T-helper 17 cell (primary cell): Measurements from ENCODE around the gene CA12. TPM values are rescaled to one million over a fixed set of nuclear protein-coding genes. Genes with fewer than 3 reads are reported as not detected.
A peak's percentile ranks its signal among the peaks of the same experiment; 100 is the strongest.

Experiments used
- ATAC-seq: fragments of 150-1000 bp; cut with Tn5 transposase; 2 replicates; pipeline ENCODE4 v1.10.0; 2021; ENCODE audit warnings: mild to moderate bottlenecking, moderate library complexity
- DNase-seq, 3 donors: peaks; one replicate each; pipeline versions ENCODE4 v3.0.0 to v3.0.0-alpha.2; 2020 to 2021
- H3K9me3 ChIP-seq: one replicate; pipeline ENCODE4 v1.7.0; 2013; ENCODE audit warnings: low read length, mild to moderate bottlenecking; ENCODE audit not compliant: control insufficient read depth, poor library complexity, severe bottlenecking
- H3K27ac Mint-ChIP-seq: one replicate; pipeline ENCODE4 v1.8.0; 2022; ENCODE audit warnings: mild to moderate bottlenecking, moderate library complexity, mixed read lengths
- H3K27me3 Mint-ChIP-seq: one replicate; pipeline ENCODE4 v1.8.0; 2022; ENCODE audit warnings: mixed read lengths
- H3K36me3 Mint-ChIP-seq: one replicate; pipeline ENCODE4 v1.8.0; 2022; ENCODE audit warnings: low read depth, mixed read lengths
- H3K4me1 Mint-ChIP-seq: one replicate; pipeline ENCODE4 v1.8.0; 2022; ENCODE audit warnings: mild to moderate bottlenecking, mixed read lengths
- H3K4me3 Mint-ChIP-seq: one replicate; pipeline ENCODE4 v1.8.0; 2022; ENCODE audit warnings: mild to moderate bottlenecking, moderate library complexity, mixed read lengths
- total RNA-seq, 4 donors: library from RNA in 2 of 4; stranded (reverse) in 2 of 4; gene quantifications; one replicate each; pipeline ENCODE4 v1.2.3 and lab custom pipeline; 2022 to 2026

CA12 gene
- total RNA-seq, 2 donors from 2014 or later = not detected

- Mint-ChIP-seq H3K4me3 (no peak overlapping the region), H3K4me1 (peaks cover 4% of the 10 kb centered on the region), H3K27me3 (peaks cover 20% of the 10 kb centered on the region), H3K27ac (no peak overlapping the region), H3K36me3 (no peaks in the 10 kb centered on the region)
- no peaks in the 10 kb centered on the region for H3K9me3 ChIP-seq
- no peak for ATAC-seq
- DNase-seq = no peak
These were observed 30.2 kb upstream of the CA12 start for GRCh38 chr15:63411866-63412265.

- no peak overlapping the region for H3K4me3 Mint-ChIP-seq
- H3K27me3 Mint-ChIP-seq = peaks cover 20% of the 10 kb centered on the region
- H3K36me3 Mint-ChIP-seq = no peaks in the 10 kb centered on the region
- H3K4me1 Mint-ChIP-seq = peaks cover 6% of the 10 kb centered on the region
- H3K27ac Mint-ChIP-seq = no peak overlapping the region
- ATAC-seq (no peak), DNase-seq (no peak)
- H3K9me3 ChIP-seq = no peaks in the 10 kb centered on the region
These were observed 27.5 kb upstream of the CA12 start for GRCh38 chr15:63409179-63409578.

GRCh38 chr15:63408524-63408923 is 26.9 kb upstream of the CA12 start:
- H3K27me3 Mint-ChIP-seq = peaks cover 19% of the 10 kb centered on the region
- H3K27ac Mint-ChIP-seq = no peak overlapping the region
- DNase-seq = no peak

GRCh38 chr15:63407612-63408011 is 26.0 kb upstream of the CA12 start:
- DNase-seq (no peak), ATAC-seq (no peak)
- Mint-ChIP-seq H3K27me3 (peaks cover 10% of the 10 kb centered on the region), H3K36me3 (no peaks in the 10 kb centered on the region), H3K27ac (no peak overlapping the region), H3K4me1 (peaks cover 6% of the 10 kb centered on the region), H3K4me3 (no peak overlapping the region)
- H3K9me3 ChIP-seq = no peaks in the 10 kb centered on the region

More at GRCh38 chr15:63408524-63408923, 26.9 kb upstream of the CA12 start:
- Mint-ChIP-seq H3K4me1 (peaks cover 6% of the 10 kb centered on the region), H3K36me3 (no peaks in the 10 kb centered on the region), H3K4me3 (no peak overlapping the region)
- no peak for ATAC-seq
- no peaks in the 10 kb centered on the region for H3K9me3 ChIP-seq

GRCh38 chr15:63405683-63406390 is 24.2 kb upstream of the CA12 start:
- DNase-seq (no peak), ATAC-seq (no peak)
- H3K27ac Mint-ChIP-seq = no peak overlapping the region
- peaks cover 6% of the 10 kb centered on the region for H3K27me3 Mint-ChIP-seq
- no peaks in the 10 kb centered on the region for H3K9me3 ChIP-seq
- peaks cover 6% of the 10 kb centered on the region for H3K4me1 Mint-ChIP-seq
- H3K36me3 Mint-ChIP-seq = no peaks in the 10 kb centered on the region
- no peak overlapping the region for H3K4me3 Mint-ChIP-seq

GRCh38 chr15:63405159-63405558 is 23.5 kb upstream of the CA12 start:
- Mint-ChIP-seq H3K4me1 (peaks cover 6% of the 10 kb centered on the region), H3K36me3 (no peaks in the 10 kb centered on the region), H3K27ac (no peak overlapping the region), H3K4me3 (no peak overlapping the region), H3K27me3 (no peaks in the 10 kb centered on the region)
- ATAC-seq (no peak), DNase-seq (no peak)
- no peaks in the 10 kb centered on the region for H3K9me3 ChIP-seq

- H3K9me3 ChIP-seq = no peaks in the 10 kb centered on the region
- H3K36me3 Mint-ChIP-seq = peaks cover 2% of the 10 kb centered on the region
- peaks cover 6% of the 10 kb centered on the region for H3K4me1 Mint-ChIP-seq
- no peak overlapping the region for H3K27ac Mint-ChIP-seq
- peaks cover 11% of the 10 kb centered on the region for H3K27me3 Mint-ChIP-seq
- peak; percentile 20 for ATAC-seq
- DNase-seq = no peak
- H3K4me3 Mint-ChIP-seq = no peak overlapping the region
These were observed 21.8 kb upstream of the CA12 start for GRCh38 chr15:63403254-63403945.

- Mint-ChIP-seq H3K36me3 (peaks cover 2% of the 10 kb centered on the region), H3K4me3 (no peak overlapping the region), H3K4me1 (peaks cover 6% of the 10 kb centered on the region), H3K27me3 (peaks cover 18% of the 10 kb centered on the region), H3K27ac (no peak overlapping the region)
- ATAC-seq = peak; percentile 60
- H3K9me3 ChIP-seq = no peaks in the 10 kb centered on the region
- DNase-seq = no peak
These were observed 21.0 kb upstream of the CA12 start for GRCh38 chr15:63402498-63403253.

- DNase-seq (no peak), ATAC-seq (no peak)
- H3K4me3 Mint-ChIP-seq = no peak overlapping the region
- peaks cover 2% of the 10 kb centered on the region for H3K36me3 Mint-ChIP-seq
- peaks cover 26% of the 10 kb centered on the region for H3K27me3 Mint-ChIP-seq
- no peak overlapping the region for H3K27ac Mint-ChIP-seq
- no peaks in the 10 kb centered on the region for H3K9me3 ChIP-seq
- H3K4me1 Mint-ChIP-seq = peaks cover 3% of the 10 kb centered on the region
These were observed 20.3 kb upstream of the CA12 start for GRCh38 chr15:63401714-63402497.

GRCh38 chr15:63401078-63401477 is 19.4 kb upstream of the CA12 start:
- no peak for ATAC-seq
- Mint-ChIP-seq H3K4me1 (peaks cover under 1% of the 10 kb centered on the region), H3K36me3 (peaks cover 2% of the 10 kb centered on the region), H3K27ac (no peak overlapping the region), H3K27me3 (peaks cover 32% of the 10 kb centered on the region), H3K4me3 (no peak overlapping the region)
- no peak for DNase-seq
- H3K9me3 ChIP-seq = no peaks in the 10 kb centered on the region

GRCh38 chr15:63398456-63398855 is 16.8 kb upstream of the CA12 start:
- Mint-ChIP-seq H3K36me3 (peaks cover 10% of the 10 kb centered on the region), H3K4me3 (no peak overlapping the region), H3K27ac (no peak overlapping the region), H3K27me3 (peaks cover 52% of the 10 kb centered on the region), H3K4me1 (no peaks in the 10 kb centered on the region)
- no peaks in the 10 kb centered on the region for H3K9me3 ChIP-seq
- ATAC-seq (no peak), DNase-seq (no peak)

GRCh38 chr15:63396152-63396928 is 14.7 kb upstream of the CA12 start:
- Mint-ChIP-seq H3K4me1 (peaks cover 2% of the 10 kb centered on the region), H3K27me3 (peaks cover 68% of the 10 kb centered on the region), H3K4me3 (no peak overlapping the region), H3K27ac (no peak overlapping the region), H3K36me3 (peaks cover 10% of the 10 kb centered on the region)
- ATAC-seq = no peak
- no peaks in the 10 kb centered on the region for H3K9me3 ChIP-seq
- DNase-seq = no peak
